ENCODE data around the gene BEAN1.

DNA sequence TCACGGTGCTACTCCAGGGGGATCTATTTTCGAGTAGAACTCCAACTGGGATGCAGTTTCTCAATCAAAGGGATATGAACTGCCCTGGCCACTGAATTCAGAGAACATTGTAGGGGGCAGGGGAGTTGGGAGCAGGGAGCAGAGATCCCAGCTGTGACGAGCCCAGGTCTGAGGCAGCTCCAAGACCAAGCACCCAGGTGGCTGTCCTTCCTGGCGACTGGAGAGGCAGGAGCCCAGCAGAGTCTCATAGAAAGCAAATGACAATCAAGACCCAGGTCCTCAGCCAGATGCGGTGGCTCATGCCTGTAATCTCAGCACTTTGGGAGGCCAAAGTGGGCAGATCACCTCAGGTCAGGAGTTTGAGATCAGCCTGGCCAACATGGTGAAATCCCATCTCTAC, 62.7 kb downstream of the BEAN1 start:
- TF ChIP-seq, protein P1, sequence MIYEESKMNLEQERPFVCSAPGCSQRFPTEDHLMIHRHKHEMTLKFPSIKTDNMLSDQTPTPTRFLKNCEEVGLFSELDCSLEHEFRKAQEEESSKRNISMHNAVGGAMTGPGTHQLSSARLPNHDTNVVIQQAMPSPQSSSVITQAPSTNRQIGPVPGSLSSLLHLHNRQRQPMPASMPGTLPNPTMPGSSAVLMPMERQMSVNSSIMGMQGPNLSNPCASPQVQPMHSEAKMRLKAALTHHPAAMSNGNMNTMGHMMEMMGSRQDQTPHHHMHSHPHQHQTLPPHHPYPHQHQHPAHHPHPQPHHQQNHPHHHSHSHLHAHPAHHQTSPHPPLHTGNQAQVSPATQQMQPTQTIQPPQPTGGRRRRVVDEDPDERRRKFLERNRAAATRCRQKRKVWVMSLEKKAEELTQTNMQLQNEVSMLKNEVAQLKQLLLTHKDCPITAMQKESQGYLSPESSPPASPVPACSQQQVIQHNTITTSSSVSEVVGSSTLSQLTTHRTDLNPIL (CRISPR knock-in tag; IDR thresholded peaks at IDR 0.05; ENCODE audit: low read depth): no peak
- no peak for TF ChIP-seq ARNTL (CRISPR knock-in tag; IDR thresholded peaks at IDR 0.05; ENCODE audit: borderline replicate concordance, low read depth)
- TF ChIP-seq GLIS3 (CRISPR knock-in tag; IDR thresholded peaks at IDR 0.05): no peak
- TF ChIP-seq ZFP30 (CRISPR knock-in tag; IDR thresholded peaks at IDR 0.05): no peak
- TF ChIP-seq TOX (CRISPR knock-in tag; IDR thresholded peaks at IDR 0.05; ENCODE audit: borderline replicate concordance): no peak
- no peak for TF ChIP-seq ZNF8 (CRISPR knock-in tag; IDR thresholded peaks at IDR 0.05)
- no peak for TF ChIP-seq RARB (CRISPR knock-in tag; IDR thresholded peaks at IDR 0.05)
- TF ChIP-seq, protein P2, sequence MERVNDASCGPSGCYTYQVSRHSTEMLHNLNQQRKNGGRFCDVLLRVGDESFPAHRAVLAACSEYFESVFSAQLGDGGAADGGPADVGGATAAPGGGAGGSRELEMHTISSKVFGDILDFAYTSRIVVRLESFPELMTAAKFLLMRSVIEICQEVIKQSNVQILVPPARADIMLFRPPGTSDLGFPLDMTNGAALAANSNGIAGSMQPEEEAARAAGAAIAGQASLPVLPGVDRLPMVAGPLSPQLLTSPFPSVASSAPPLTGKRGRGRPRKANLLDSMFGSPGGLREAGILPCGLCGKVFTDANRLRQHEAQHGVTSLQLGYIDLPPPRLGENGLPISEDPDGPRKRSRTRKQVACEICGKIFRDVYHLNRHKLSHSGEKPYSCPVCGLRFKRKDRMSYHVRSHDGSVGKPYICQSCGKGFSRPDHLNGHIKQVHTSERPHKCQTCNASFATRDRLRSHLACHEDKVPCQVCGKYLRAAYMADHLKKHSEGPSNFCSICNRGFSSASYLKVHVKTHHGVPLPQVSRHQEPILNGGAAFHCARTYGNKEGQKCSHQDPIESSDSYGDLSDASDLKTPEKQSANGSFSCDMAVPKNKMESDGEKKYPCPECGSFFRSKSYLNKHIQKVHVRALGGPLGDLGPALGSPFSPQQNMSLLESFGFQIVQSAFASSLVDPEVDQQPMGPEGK (CRISPR knock-in tag; IDR thresholded peaks at IDR 0.05; ENCODE audit: borderline replicate concordance): no peak
- no peak for TF ChIP-seq TCF4 (CRISPR knock-in tag; IDR thresholded peaks at IDR 0.05; ENCODE audit: borderline replicate concordance)
- TF ChIP-seq, protein P3, sequence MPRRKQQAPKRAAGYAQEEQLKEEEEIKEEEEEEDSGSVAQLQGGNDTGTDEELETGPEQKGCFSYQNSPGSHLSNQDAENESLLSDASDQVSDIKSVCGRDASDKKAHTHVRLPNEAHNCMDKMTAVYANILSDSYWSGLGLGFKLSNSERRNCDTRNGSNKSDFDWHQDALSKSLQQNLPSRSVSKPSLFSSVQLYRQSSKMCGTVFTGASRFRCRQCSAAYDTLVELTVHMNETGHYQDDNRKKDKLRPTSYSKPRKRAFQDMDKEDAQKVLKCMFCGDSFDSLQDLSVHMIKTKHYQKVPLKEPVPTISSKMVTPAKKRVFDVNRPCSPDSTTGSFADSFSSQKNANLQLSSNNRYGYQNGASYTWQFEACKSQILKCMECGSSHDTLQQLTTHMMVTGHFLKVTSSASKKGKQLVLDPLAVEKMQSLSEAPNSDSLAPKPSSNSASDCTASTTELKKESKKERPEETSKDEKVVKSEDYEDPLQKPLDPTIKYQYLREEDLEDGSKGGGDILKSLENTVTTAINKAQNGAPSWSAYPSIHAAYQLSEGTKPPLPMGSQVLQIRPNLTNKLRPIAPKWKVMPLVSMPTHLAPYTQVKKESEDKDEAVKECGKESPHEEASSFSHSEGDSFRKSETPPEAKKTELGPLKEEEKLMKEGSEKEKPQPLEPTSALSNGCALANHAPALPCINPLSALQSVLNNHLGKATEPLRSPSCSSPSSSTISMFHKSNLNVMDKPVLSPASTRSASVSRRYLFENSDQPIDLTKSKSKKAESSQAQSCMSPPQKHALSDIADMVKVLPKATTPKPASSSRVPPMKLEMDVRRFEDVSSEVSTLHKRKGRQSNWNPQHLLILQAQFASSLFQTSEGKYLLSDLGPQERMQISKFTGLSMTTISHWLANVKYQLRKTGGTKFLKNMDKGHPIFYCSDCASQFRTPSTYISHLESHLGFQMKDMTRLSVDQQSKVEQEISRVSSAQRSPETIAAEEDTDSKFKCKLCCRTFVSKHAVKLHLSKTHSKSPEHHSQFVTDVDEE (CRISPR knock-in tag; IDR thresholded peaks at IDR 0.05): no peak
- TF ChIP-seq ZNF70 (CRISPR knock-in tag; IDR thresholded peaks at IDR 0.05): no peak
- TF ChIP-seq ISL1 (CRISPR knock-in tag; IDR thresholded peaks at IDR 0.05): no peak
- TF ChIP-seq, protein P4, sequence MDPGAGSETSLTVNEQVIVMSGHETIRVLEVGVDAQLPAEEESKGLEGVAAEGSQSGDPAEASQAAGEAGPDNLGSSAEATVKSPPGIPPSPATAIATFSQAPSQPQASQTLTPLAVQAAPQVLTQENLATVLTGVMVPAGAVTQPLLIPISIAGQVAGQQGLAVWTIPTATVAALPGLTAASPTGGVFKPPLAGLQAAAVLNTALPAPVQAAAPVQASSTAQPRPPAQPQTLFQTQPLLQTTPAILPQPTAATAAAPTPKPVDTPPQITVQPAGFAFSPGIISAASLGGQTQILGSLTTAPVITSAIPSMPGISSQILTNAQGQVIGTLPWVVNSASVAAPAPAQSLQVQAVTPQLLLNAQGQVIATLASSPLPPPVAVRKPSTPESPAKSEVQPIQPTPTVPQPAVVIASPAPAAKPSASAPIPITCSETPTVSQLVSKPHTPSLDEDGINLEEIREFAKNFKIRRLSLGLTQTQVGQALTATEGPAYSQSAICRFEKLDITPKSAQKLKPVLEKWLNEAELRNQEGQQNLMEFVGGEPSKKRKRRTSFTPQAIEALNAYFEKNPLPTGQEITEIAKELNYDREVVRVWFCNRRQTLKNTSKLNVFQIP (CRISPR knock-in tag; IDR thresholded peaks at IDR 0.05; ENCODE audit: borderline replicate concordance, low read depth): no peak

Measured in SK-N-SH treated with all-trans-retinoic acid at 6 μM for 48 hours (cell line).